Chondrocyte (in vitro differentiated cells): ENCODE data around the gene ITIH3. TPM values are rescaled to one million over a fixed set of nuclear protein-coding genes. Genes with fewer than 3 reads are reported as not detected.

Source experiments
- DNase-seq: peaks from one replicate; pipeline ENCODE4 v3.0.0; 2021; ENCODE audit warnings: mixed read lengths, low spot score
- H3K27ac Mint-ChIP-seq: one replicate; pipeline ENCODE4 v1.8.0; 2021; ENCODE audit warnings: mild to moderate bottlenecking, moderate library complexity, mixed read lengths; ENCODE audit not compliant: unreplicated experiment
- H3K27me3 Mint-ChIP-seq: 2 replicates; pipeline ENCODE4 v1.8.0; 2021; ENCODE audit warnings: low read depth, mixed read lengths
- H3K36me3 Mint-ChIP-seq: 2 replicates; pipeline ENCODE4 v1.8.0; 2021; ENCODE audit warnings: low read depth, mixed read lengths
- H3K4me1 Mint-ChIP-seq: 2 replicates; pipeline ENCODE4 v1.8.0; 2021; ENCODE audit warnings: low read depth, mild to moderate bottlenecking, mixed read lengths
- H3K4me3 Mint-ChIP-seq: one replicate; pipeline ENCODE4 v1.8.0; 2021; ENCODE audit warnings: mild to moderate bottlenecking, moderate library complexity, mixed read lengths; ENCODE audit not compliant: unreplicated experiment
- H3K9me3 Mint-ChIP-seq: 2 replicates; pipeline ENCODE4 v1.8.0; 2021; ENCODE audit warnings: low read depth, mixed read lengths
- CTCF ChIP-seq: fragments of 200-600 bp; sonication (generic); IDR thresholded peaks from 2 replicates; pipeline ENCODE4 v1.5.0; 2021; ENCODE audit warnings: antibody characterized with exemption, mild to moderate bottlenecking, moderate library complexity
- total RNA-seq: library from RNA; stranded (reverse); gene quantifications from 3 replicates; pipeline ENCODE4 v1.2.1, GENCODE V29; 2021

ITIH3 gene
- total RNA-seq, 1 donor from 2014 or later = 17.8 TPM

DNA sequence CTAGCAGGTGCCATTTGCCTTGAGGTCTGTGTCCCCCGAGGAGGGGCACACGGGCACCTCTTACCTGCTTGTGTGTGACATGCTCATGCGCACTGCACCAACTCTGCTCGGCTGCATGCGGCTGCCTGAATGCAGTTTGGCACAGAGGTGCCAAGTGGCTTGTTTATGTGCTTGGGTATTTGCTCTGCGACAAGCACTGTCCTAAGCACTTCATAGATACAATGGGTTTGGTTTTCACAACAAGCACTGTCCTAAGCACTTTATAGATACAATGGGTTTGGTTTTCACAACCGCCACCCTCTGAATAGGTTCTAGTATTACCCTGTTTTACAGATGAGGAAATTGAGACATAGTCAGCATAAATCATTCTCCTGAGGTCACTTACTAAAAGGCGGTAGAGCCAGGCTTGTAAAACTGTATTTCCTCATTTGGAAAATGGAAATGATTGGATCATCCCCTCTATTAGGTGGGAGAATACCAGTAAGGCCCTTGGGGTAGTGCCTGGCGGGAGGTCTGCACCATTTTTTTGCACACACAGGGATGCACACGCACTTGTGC, 35.4 kb downstream of the ITIH3 start:
- no peak for DNase-seq
- peaks cover 43% of the 10 kb centered on the region for H3K4me1 Mint-ChIP-seq
- H3K4me3 Mint-ChIP-seq = no peak overlapping the region
- no peak for TF ChIP-seq CTCF
- no peaks in the 10 kb centered on the region for H3K27me3 Mint-ChIP-seq
- H3K9me3 Mint-ChIP-seq = no peaks in the 10 kb centered on the region
- peaks cover 2% of the 10 kb centered on the region for H3K36me3 Mint-ChIP-seq
- no peak overlapping the region for H3K27ac Mint-ChIP-seq

DNA sequence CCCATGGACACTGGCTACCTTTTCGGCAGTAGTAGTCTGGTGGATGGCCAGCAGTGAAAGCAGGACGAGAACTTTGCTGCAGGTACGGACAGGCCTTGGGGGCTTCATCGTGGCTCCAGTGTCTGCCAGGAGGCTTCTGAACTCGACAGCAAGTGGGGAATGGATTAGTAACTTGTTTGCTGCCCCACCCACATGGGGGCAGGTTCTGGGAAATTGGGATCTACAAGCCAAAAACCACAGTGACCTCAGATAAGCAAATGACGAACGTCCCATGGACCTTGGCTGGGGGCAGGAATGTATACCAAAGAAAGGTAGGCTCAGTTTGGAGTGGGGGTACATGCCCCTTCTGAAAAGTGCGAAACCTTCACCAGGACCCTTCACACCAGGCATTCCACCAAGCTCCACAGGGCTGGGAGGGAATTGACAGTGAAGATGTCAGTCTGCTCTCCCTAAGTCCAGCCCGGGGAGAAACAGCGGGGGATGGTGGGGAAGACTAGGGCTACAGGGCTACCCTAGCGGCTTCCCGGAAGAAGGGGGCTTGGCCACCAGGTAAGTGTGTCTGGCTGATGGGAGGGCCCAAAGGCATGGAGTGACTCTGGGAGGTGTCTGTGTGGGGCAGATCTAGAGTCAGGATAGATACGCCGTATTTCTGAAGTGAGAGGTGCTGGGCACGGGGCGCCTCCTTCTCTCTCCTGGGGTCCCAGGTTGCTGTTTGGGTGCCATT, 36.1 kb downstream of the ITIH3 start, which contains the start of gene ITIH4:
Gene ITIH4 (minus strand): TSS at position 138 of the 724 bp plus-strand sequence. CDS start 30 bp downstream, at position 108.
- H3K4me1 Mint-ChIP-seq = peaks cover 50% of the 10 kb centered on the region
- no peak for TF ChIP-seq CTCF
- peak within 1 kb of the TSS; percentile 93 for H3K27ac Mint-ChIP-seq
- H3K9me3 Mint-ChIP-seq = no peaks in the 10 kb centered on the region
- no peaks in the 10 kb centered on the region for H3K27me3 Mint-ChIP-seq
- H3K36me3 Mint-ChIP-seq = peaks cover 2% of the 10 kb centered on the region
- DNase-seq = no peak
- H3K4me3 Mint-ChIP-seq = no peak within 1 kb of the TSS

DNA sequence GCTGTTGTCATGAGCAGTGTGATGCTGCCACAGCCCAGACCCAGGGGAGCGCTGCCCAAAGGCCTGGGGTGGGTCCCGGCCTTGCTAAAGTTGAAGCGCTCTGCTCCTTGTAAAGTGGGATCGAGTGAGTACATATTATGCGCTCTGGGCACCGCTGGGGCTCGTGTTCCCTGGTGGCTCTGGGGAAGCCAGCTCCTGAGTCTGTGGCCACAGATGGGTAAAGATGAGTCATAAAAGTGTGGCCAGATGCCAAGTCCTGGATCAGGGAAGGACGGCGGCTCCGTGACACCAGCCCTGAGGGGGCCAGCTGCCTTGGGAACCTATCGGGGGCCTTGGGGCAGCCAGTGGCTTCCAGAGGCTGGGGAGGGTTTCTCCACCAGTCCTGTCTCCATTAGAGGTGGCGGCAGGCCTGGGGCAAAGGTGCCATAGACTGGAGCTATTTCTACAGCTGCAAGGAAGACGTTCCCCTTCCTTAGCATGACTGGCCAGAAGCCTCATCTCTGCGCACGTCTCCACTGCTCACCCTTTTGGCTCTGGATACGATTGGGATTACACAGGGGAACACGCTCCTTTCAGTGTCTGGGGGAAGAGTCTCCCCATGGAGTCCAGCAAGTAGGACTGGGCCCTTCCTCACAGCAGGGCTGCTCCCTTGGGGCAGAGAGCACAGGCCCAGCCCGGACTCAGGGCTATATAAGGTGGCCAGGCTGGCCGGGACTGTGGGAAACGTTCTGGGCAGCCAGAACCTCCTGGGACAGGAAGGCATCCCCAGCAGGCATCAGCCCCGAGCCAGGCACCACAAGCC, 37.1 kb downstream of the ITIH3 start:
- no peak for DNase-seq
- peaks cover 2% of the 10 kb centered on the region for H3K36me3 Mint-ChIP-seq
- no peak for TF ChIP-seq CTCF
- H3K4me1 Mint-ChIP-seq = peaks cover 54% of the 10 kb centered on the region
- no peaks in the 10 kb centered on the region for H3K27me3 Mint-ChIP-seq
- no peak overlapping the region for H3K4me3 Mint-ChIP-seq
- peak overlapping the region; percentile 93 for H3K27ac Mint-ChIP-seq
- H3K9me3 Mint-ChIP-seq = no peaks in the 10 kb centered on the region

- Mint-ChIP-seq H3K27me3 (no peaks in the 10 kb centered on the region), H3K36me3 (peaks cover 2% of the 10 kb centered on the region), H3K4me1 (peaks cover 44% of the 10 kb centered on the region), H3K4me3 (no peak overlapping the region), H3K9me3 (no peaks in the 10 kb centered on the region), H3K27ac (no peak overlapping the region)
- no peak for DNase-seq
- no peak for TF ChIP-seq CTCF
Measured at GRCh38 chr3:52833202-52833601, 38.6 kb downstream of the ITIH3 start.

GRCh38 chr3:52834871-52835501, 40.4 kb downstream of the ITIH3 start, which contains the start of gene MUSTN1:
MUSTN1 (minus strand) TSS chr3:52835019; CDS start chr3:52834948, 71 bp downstream.
- Mint-ChIP-seq H3K27me3 (no peaks in the 10 kb centered on the region), H3K9me3 (no peaks in the 10 kb centered on the region), H3K4me1 (peaks cover 42% of the 10 kb centered on the region), H3K4me3 (peak within 1 kb of the TSS; percentile 67), H3K36me3 (peaks cover 2% of the 10 kb centered on the region), H3K27ac (peak within 1 kb of the TSS; percentile 71)
- no peak for DNase-seq
- TF ChIP-seq CTCF = no peak
